SKM-1 (cell line): ENCODE results near the gene ADORA3.

ENCODE experiments used
- DNase-seq: peaks from one replicate; lab custom pipeline; 2025; ENCODE audit not compliant: unreplicated experiment; lab: John Stamatoyannopoulos, UW

ADORA3 gene

DNA sequence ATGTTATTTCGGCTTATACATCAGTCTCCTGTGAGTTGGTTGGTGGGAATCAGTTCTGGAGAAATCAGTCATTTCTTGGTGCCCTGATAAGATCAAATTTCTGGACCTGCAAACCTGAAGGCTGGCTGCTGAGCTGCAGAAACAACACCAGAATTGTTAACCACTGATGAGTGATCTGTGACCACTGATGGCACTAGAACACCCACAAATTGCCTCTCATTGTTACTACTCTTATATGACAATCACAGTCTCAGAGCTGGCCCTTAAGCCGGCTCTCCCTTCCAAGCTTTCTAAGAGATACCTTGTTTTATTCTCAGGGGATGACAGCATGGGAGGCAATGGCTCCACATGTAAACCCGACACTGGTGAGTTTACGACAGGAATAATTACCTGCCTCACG lies 27.7 kb downstream of the ADORA3 start:
- no peak for DNase-seq

- no peak for DNase-seq
Measured at GRCh38 chr1:111474521-111474920, 28.9 kb downstream of the ADORA3 start.

GRCh38 chr1:111474106-111474505 lies 29.3 kb downstream of the ADORA3 start:
- no peak for DNase-seq

GRCh38 chr1:111471538-111471937 lies 31.9 kb downstream of the ADORA3 start:
- no peak for DNase-seq

GRCh38 chr1:111471012-111471411 lies 32.4 kb downstream of the ADORA3 start:
- peak; percentile 93 for DNase-seq

- DNase-seq = no peak
Measured at GRCh38 chr1:111470596-111470995, 32.8 kb downstream of the ADORA3 start.

GRCh38 chr1:111469539-111469938 lies 33.9 kb downstream of the ADORA3 start:
- DNase-seq = no peak

DNA sequence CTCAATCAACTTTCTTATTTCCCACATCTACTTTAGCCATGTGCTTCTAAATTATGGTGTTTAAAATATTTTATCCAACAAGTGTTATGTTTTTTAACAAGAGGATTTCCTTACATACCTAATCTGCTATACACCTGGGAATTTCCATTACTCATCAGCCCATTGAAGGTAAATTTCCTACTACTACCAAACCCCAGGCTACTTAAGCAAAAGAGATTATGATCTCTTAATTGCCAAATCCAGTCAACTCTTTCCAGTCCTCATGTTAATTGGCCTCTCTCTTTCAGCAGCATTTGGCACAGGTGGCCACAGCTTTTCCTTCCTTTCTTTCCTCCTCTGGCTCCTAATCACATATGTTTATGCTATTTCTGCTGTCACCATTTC lies 34.7 kb downstream of the ADORA3 start:
- no peak for DNase-seq

DNA sequence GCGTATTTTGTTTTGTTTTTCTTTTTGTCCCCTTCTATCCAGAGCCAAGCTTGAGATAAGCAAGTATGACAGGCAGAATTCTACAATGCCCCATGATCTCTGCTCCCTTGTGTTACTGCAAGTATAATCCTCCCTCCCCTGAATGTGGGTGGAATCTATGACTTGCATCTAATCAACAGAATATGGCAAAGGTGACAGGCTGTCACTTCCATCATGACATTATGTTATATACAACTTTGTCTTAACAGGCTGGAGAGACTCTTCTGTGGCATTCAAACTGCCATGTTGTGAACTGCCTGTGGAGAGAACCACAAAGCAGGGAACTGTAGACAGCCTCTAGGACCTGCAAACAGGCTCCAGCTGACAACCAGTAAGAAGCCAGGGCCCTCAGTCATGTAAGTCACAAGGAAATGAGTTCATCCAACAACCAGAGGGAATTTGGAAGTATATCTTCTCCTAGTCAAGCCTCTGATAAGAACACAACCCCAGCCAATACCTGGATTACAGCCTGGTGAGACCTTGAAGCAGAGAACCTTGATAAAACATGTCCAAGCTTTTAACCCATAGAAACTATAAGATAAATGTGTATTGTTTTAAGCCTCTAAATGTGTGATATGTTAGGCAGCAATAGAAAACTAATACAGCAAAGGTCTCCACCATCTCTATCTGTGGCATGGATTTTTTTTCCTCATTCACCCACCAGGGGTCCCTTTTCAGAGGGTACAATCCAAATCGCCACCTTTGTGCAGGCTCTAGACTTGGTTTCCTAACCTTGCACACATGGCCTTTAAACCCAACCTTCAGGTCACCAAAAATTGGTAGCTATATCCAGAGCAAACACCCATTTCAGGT lies 35.3 kb downstream of the ADORA3 start:
- no peak for DNase-seq

GRCh38 chr1:111466480-111466879 lies 37.0 kb downstream of the ADORA3 start:
- DNase-seq = no peak

- DNase-seq = no peak
Measured at GRCh38 chr1:111465754-111466153, 37.7 kb downstream of the ADORA3 start.

DNA sequence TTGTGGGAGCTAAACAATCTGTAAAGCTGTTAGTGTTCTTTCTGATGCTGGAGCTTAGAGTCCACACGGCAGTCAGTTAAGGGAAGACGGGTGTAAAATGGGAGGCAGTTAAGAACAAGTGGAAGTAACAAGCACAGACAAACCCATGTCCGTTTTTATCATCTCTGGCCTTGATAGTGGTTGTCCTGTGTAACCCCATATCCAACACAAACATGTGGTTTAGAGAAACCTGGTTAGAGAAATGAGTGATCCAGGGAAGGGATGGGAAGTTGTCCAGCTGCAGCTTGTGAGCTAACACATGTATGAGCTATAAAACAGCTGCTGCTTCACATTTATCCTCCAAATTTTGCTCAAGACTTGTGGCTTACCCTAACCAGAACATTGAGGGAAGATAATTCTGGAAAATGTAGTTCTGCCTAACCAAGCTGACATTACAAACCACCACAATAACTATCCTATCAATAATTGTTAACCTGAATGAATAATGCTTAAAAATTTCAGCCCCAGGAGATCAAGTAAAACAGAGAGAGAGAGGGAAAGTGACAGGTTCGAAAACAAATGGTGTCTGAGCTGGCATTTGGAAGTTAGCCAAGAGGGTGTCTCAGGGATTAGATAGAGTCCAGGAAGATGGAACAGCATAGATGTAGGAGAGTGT lies 40.3 kb downstream of the ADORA3 start:
- DNase-seq = no peak

- no peak for DNase-seq
Measured at GRCh38 chr1:111462370-111463028, 40.9 kb downstream of the ADORA3 start.

DNA sequence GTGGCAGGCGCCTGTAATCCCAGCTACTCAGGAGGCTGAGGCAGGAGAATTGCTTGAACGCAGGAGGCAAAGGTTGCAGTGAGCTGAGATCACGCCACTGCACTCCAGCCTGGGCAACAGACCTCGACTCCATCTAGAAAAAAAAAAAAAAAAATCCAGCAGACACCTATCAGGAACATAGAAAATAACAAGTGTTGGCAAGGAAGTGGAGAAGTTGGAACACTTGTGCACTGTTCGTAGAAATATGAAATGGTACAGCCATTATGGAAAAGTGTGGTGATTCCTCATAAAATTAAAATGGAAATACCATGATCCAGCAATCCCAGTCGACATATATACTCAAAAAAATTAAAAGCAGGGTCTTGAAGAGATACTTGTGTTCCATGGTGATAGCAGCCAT lies 41.7 kb downstream of the ADORA3 start:
- DNase-seq = no peak

DNA sequence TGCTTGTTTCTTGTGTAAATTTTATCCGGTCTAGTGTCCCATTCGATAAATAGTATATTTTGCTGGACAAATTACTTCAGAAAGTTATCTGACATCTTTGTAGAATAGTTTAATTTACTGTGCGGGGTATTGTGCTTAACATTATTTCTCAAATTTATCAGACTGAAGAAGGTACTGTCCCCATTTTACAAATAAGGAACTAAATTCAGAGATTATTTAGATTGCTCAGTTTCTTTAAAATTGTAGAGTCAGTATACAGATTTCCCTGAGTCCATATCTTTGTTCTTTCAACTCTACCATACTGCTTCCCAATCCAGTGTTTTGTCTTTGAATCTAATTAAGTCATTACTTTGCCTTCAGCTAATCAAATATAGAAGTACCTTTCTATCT lies 47.8 kb downstream of the ADORA3 start:
- no peak for DNase-seq

DNA sequence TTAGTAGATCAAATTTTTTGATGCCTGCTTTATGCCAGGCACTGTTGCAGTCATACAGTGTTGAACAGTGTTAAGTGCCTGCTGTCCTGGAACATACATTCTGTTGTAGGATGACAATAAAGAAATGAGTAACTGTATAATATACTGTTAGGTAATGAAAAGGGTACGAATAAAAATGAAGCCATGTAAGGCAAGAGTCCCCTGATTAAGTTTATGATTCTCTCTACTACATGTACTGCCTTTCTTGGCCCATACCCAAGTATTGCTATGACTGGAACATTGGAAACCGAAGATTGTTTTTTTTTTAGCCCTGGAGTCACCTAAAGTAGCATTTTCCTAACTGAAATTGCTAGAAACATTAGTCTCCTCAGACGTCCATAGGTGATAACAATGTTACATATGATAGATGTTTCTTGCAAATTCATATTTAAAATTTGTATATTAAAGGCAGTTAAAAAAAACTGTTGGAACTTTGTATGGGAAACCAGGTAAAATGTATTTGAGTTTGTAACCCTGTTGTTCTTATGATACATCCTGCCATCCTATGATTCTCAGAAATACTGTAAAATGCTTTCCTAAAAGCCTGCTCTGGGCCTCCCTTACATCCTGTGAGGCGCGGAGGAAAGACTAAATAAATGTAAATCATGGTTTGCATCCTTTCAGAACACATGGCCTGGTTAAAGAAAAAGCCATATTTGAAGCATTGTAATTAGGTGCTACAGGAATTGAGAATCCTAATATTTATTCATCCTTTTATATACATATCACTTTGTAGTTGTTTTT lies 48.4 kb downstream of the ADORA3 start:
- DNase-seq = no peak

DNA sequence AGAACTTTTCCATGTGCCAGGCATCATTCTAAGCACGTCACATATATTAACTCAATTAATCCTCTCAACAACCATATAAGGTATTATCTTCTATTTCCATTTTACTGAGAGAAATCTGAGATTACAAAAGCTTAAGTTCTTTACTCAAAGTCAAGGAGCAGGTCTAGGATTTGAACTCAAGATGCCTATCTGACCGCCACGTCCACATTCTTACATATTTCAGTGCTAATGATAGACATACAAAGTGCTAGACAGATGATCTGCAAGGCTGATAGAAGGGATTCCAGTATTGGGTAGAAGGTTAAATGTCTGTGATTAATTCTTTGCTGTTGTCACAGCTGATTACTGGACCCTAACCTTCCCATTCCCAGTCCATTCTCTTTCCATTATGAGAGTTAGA lies 49.7 kb downstream of the ADORA3 start:
- no peak for DNase-seq

GRCh38 chr1:111452581-111452980 lies 50.9 kb downstream of the ADORA3 start:
- no peak for DNase-seq

DNA sequence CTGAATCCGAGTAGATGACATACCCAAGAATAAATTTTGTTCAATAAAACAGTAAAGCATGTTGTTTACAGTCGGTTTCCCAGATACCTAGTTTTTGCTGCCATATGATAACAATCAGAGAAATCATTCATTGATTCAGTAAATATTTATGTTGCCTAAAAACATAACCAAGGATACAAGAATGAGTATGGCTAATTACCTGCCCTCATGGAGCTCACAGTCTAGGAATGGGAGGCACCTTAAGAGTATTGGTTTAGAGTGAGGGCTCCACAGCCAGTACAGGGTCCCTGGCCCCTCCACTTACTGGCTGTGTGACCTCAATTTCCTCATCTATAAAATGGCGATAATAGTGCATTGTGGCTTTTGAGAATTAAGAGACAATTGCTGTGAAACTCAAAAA lies 53.2 kb downstream of the ADORA3 start:
- no peak for DNase-seq

DNA sequence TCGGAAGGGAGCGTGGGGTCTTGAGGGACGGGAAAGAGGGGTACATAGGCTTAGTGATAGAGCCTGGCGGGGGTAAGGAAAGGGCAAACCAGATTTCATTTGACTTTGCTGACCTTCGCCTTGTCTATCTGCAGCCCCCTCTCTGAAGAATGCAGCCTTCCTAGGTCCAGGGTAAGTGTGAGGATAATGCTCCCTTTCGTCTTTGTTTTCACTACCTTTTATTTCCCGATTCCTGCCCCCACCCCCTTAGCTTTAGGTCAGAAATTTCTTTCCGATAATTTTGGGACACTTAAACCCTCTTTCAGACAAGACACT lies 53.8 kb downstream of the ADORA3 start:
- DNase-seq = no peak
